HG02642 (cell line): ENCODE measurements around the gene PLXNB2.
"Not testable (repeated sequence)": the region's sequence is repeated elsewhere in the genome, so short reads cannot be mapped to it uniquely, and the experiment has no call there.

Source experiments
- ATAC-seq: cut with Tn5 transposase; IDR thresholded peaks from one replicate; pipeline ENCODE4 v1.9.1; 2021; ENCODE audit warnings: mild to moderate bottlenecking; ENCODE audit not compliant: unreplicated experiment, poor library complexity

PLXNB2 gene, protein sequence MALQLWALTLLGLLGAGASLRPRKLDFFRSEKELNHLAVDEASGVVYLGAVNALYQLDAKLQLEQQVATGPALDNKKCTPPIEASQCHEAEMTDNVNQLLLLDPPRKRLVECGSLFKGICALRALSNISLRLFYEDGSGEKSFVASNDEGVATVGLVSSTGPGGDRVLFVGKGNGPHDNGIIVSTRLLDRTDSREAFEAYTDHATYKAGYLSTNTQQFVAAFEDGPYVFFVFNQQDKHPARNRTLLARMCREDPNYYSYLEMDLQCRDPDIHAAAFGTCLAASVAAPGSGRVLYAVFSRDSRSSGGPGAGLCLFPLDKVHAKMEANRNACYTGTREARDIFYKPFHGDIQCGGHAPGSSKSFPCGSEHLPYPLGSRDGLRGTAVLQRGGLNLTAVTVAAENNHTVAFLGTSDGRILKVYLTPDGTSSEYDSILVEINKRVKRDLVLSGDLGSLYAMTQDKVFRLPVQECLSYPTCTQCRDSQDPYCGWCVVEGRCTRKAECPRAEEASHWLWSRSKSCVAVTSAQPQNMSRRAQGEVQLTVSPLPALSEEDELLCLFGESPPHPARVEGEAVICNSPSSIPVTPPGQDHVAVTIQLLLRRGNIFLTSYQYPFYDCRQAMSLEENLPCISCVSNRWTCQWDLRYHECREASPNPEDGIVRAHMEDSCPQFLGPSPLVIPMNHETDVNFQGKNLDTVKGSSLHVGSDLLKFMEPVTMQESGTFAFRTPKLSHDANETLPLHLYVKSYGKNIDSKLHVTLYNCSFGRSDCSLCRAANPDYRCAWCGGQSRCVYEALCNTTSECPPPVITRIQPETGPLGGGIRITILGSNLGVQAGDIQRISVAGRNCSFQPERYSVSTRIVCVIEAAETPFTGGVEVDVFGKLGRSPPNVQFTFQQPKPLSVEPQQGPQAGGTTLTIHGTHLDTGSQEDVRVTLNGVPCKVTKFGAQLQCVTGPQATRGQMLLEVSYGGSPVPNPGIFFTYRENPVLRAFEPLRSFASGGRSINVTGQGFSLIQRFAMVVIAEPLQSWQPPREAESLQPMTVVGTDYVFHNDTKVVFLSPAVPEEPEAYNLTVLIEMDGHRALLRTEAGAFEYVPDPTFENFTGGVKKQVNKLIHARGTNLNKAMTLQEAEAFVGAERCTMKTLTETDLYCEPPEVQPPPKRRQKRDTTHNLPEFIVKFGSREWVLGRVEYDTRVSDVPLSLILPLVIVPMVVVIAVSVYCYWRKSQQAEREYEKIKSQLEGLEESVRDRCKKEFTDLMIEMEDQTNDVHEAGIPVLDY (N-terminal part only)

GRCh38 chr22:50306753-50307749, at the start of gene PLXNB2:
Gene PLXNB2 (minus strand): TSS chr22:50307646. CDS start chr22:50290584, 17,062 bp downstream.
- ATAC-seq = no peak

- no peak for ATAC-seq
These were observed 49.8 kb upstream of the PLXNB2 start for GRCh38 chr22:50357222-50357621.

GRCh38 chr22:50356186-50356585, 48.7 kb upstream of the PLXNB2 start:
- no peak for ATAC-seq

DNA sequence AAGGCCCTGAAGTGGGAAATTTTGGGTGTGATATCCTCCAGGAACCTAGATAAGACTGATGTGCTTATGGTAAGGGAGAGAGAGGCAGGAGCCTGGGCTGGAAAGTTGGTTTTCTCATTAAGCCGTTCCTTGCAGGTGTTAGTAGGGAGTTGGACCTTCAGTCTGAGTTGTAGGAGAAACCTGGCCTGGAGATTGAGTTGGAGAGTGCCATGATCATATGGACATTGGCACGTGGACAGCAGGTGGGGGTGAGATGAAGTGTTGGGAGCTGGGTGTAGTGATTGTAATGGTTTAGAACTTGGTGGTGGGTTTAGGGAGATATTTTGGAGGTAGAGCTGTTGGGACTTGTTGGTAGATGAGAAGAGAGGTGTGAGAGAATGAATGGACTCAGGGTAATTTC, 40.6 kb upstream of the PLXNB2 start:
- no peak for ATAC-seq

GRCh38 chr22:50347157-50347556, 39.7 kb upstream of the PLXNB2 start:
- no peak for ATAC-seq

GRCh38 chr22:50346470-50346869, 39.0 kb upstream of the PLXNB2 start:
- no peak for ATAC-seq

- no peak for ATAC-seq
These were observed 36.1 kb upstream of the PLXNB2 start for GRCh38 chr22:50343541-50343935.

- ATAC-seq = peak; percentile 77
These were observed 35.5 kb upstream of the PLXNB2 start, which contains the start of gene PPP6R2 for GRCh38 chr22:50342651-50343540. Gene PPP6R2 (plus strand): TSS chr22:50343327. CDS start chr22:50393909, 50,582 bp downstream.

DNA sequence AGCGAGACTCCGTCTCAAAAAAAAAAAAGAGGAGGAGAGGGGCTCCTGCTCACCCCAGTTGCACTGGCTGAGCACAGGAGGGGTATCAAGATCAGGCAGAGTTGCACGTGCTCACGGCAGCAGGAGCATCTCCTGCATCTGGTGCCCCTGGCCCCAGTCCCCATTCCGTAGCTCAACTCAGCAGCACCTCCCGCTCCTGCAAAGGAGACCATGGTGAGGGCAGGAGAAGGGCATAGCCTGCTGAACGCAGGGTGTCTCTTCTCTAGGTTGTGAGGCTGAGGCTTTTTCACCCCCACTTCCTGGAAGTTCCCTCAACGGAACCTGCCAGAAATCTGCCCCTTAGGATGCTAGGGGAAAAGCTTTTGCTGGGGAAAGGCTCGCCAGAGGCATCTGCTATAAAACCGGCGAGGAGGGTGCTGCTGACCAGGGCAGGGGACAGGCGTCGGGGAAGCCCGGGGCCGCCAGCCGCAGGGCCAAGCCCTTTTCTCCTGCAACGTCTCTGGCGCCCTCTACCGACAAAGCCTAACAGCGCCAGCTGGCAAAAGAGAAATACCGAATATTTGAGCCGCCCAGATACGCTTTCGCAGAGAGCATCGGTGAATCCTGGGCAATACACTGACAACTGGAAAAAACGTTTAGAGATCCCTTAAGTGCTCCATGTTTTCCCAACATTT, 34.7 kb upstream of the PLXNB2 start:
- ATAC-seq = peak; percentile 56

DNA sequence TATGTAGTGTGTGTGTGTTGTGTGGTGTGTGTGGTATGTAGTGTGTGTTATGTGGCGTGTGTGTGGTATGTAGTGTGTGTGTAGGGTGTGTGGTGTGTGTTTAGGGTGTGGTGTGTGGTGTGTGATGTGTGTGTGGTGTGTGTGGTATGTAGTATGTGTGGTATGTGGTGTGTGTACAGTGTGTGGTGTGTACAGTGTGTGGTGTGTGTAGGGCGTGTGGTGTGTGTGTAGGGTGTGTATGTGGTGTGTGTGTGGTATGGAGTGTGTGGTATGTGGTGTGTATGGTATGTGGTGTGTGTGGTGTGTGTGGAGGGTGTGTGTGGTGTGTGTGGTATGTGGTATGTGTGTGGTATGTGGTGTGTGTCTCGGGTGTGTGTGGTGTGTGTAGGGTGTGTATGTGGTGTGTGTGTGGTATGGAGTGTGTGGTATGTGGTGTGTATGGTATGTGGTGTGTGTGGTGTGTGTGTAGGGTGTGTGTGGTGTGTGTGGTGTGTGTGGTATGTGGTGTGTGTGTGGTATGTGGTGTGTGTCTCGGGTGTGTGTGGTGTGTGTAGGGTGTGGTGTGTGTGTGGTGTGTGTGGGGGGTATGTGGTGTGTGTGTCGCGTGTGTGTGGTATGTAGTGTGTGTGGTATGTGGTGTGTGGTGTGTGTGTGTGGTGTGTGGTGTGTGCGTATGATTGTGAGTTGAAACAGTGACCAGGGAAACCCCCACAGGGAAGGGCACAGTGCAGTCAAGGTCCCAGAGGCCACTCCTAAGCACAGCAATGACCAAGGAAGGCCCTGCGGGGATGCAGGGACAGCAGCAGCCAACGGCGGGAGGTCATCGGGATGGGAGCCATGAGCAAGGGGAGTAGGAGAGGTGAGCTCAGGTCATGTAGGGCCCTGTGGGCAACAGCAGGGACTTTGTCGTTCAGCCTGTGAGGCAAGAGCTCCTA, 32.8 kb upstream of the PLXNB2 start:
- ATAC-seq = no peak

- no peak for ATAC-seq
These were observed 31.5 kb upstream of the PLXNB2 start for GRCh38 chr22:50338860-50339462.

- ATAC-seq = no peak
These were observed 30.7 kb upstream of the PLXNB2 start for GRCh38 chr22:50338042-50338573.

GRCh38 chr22:50337262-50338041, 30.0 kb upstream of the PLXNB2 start:
- ATAC-seq = no peak

DNA sequence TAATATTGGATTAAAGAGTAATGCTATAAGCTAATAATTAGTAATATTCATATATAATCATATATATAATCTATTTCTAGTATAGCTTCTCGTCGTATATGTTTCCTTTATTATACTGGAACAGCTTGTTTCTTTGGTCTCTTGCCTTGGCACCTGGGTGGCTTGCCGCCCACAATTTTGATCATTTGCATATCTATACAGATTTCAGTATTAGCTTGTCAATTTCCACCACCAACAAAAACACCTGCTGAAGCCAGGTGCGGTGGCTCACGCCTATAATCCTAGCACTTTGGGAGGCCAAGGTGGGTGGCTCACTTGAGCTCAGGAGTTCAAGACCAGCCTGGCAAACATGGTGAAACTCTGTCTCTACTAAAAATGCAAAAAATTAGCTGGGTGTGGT, 27.0 kb upstream of the PLXNB2 start:
- not testable (repeated sequence) for ATAC-seq

GRCh38 chr22:50329236-50329635, 21.8 kb upstream of the PLXNB2 start:
- no peak for ATAC-seq
